ENCODE data around the gene ZNF808. TPM values are rescaled to one million over a fixed set of nuclear protein-coding genes. Genes with fewer than 3 reads are reported as not detected.
"Not testable (repeated sequence)": the region's sequence is repeated elsewhere in the genome, so short reads cannot be mapped to it uniquely, and the experiment has no call there.

The ZNF808 gene
- total RNA-seq, 4 donors from 2014 or later: 15.1 to 47.6 (median 17.6) TPM

- ATAC-seq (ENCODE audit: low FRiP score): no peak
- no peak for TF ChIP-seq CTCF (IDR thresholded peaks at IDR 0.05)
- DNase-seq (ENCODE audit: low spot score): no peak
Measured at GRCh38 chr19:52532480-52532879, 5.0 kb downstream of the ZNF808 start.

- TF ChIP-seq CTCF (IDR thresholded peaks at IDR 0.05): no peak
- DNase-seq (ENCODE audit: low spot score): no peak
- ATAC-seq (ENCODE audit: low FRiP score): no peak
Measured at GRCh38 chr19:52533901-52534300, 6.4 kb downstream of the ZNF808 start.

- not testable (repeated sequence) for DNase-seq (ENCODE audit: low spot score)
- peak; percentile 3 for ATAC-seq (ENCODE audit: low FRiP score)
Measured at GRCh38 chr19:52535385-52535770, 7.9 kb downstream of the ZNF808 start.

- no peak for TF ChIP-seq CTCF (IDR thresholded peaks at IDR 0.05)
- ATAC-seq (ENCODE audit: low FRiP score) (peak; percentile 99), DNase-seq (ENCODE audit: low spot score) (peak; percentile 81)
Measured at GRCh38 chr19:52535771-52536447, 8.4 kb downstream of the ZNF808 start.

GRCh38 chr19:52536448-52536800 is 9.0 kb downstream of the ZNF808 start:
- ATAC-seq (ENCODE audit: low FRiP score) (peak; percentile 63), DNase-seq (ENCODE audit: low spot score) (no peak)
- TF ChIP-seq CTCF (IDR thresholded peaks at IDR 0.05): no peak

- DNase-seq (ENCODE audit: low spot score); ATAC-seq (ENCODE audit: low FRiP score): not testable (repeated sequence)
Measured at GRCh38 chr19:52538815-52539214, 11.3 kb downstream of the ZNF808 start.

GRCh38 chr19:52541176-52541575 is 13.7 kb downstream of the ZNF808 start:
- ATAC-seq (ENCODE audit: low FRiP score); DNase-seq (ENCODE audit: low spot score): not testable (repeated sequence)

- no peak for TF ChIP-seq CTCF (IDR thresholded peaks at IDR 0.05)
- ATAC-seq (ENCODE audit: low FRiP score): no peak
- no peak for DNase-seq (ENCODE audit: low spot score)
Measured at GRCh38 chr19:52541608-52542007, 14.1 kb downstream of the ZNF808 start.

- not testable (repeated sequence) for DNase-seq (ENCODE audit: low spot score); ATAC-seq (ENCODE audit: low FRiP score)
Measured at GRCh38 chr19:52542541-52542940, 15.1 kb downstream of the ZNF808 start.

Measured in omental fat pad (tissue), 4 donors.